Measurements from ENCODE around the gene EFNB2. TPM values are rescaled to one million over a fixed set of nuclear protein-coding genes. Genes with fewer than 3 reads are reported as not detected.

EFNB2 gene
- total RNA-seq, 2 donors from 2014 or later, result 85.0 to 97.1 TPM

GRCh38 chr13:106443607-106444322, 91.7 kb downstream of the EFNB2 start:
- no peak for ATAC-seq
- intact Hi-C loops (cut with DNase I, micrococcal nuclease), result no loop called here

GRCh38 chr13:106440866-106441265, 94.6 kb downstream of the EFNB2 start:
- no peak for ATAC-seq
- intact Hi-C loops (cut with DNase I, micrococcal nuclease), result no loop called here
- DNase-seq, result no peak

More at GRCh38 chr13:106443607-106444322, 91.7 kb downstream of the EFNB2 start:
- DNase-seq, result no peak

Other genes with a start within 250 kb of the EFNB2 start
- 10 to 100 TPM; 70.0 to 80.8 TPM for gene ARGLU1, start 32.5 kb upstream of the EFNB2 start, total RNA-seq